GM12878 (cell line): Measurements from ENCODE around the gene ARHGAP27. TPM values are rescaled to one million over a fixed set of nuclear protein-coding genes. Genes with fewer than 3 reads are reported as not detected.

Source experiments
- BCL3 ChIP-seq: IDR thresholded peaks from 2 replicates; pipeline ENCODE4 v1.6.1; 2011; ENCODE audit warnings: borderline replicate concordance, low read depth, mild to moderate bottlenecking, moderate library complexity, low read length; ENCODE audit not compliant: insufficient read depth, poor library complexity, severe bottlenecking
- CBFB ChIP-seq: IDR thresholded peaks from 2 replicates; pipeline ENCODE4 v1.6.1; 2016; ENCODE audit warnings: antibody characterized with exemption, low read depth
- CHD1 ChIP-seq: IDR thresholded peaks from 2 replicates; pipeline ENCODE4 v1.6.1; 2012; ENCODE audit warnings: low read depth, low read length, improper control_type of control experiment
- E4F1 ChIP-seq: fragments of 450-650 bp; IDR thresholded peaks from 2 replicates; pipeline ENCODE4 v1.6.1; 2018; ENCODE audit warnings: borderline replicate concordance, mild to moderate bottlenecking; ENCODE audit not compliant: partially characterized antibody
- EED ChIP-seq: sonication (generic); IDR thresholded peaks from 2 replicates; pipeline ENCODE4 v1.6.1; 2016; ENCODE audit warnings: antibody characterized with exemption, low read depth
- ETV6 ChIP-seq, 2 experiments: fragments of 450-650 bp in 1 of 2; IDR thresholded peaks in 1 of 2; conservative IDR thresholded peaks in 1 of 2; 2 replicates each; pipeline ENCODE4 v1.6.1; 2014; ENCODE audit warnings: antibody characterized with exemption in 1 of 2, borderline replicate concordance in 1 of 2, low read depth in 1 of 2, mild to moderate bottlenecking in 1 of 2, moderate library complexity in 1 of 2
- HDAC2 ChIP-seq: fragments of 200-600 bp; sonication (generic); IDR thresholded peaks from 2 replicates; pipeline ENCODE4 v1.6.1; 2017
- IKZF1 ChIP-seq: fragments of 450-650 bp; conservative IDR thresholded peaks from 2 replicates; pipeline ENCODE4 v1.6.1; 2017; ENCODE audit warnings: antibody characterized with exemption, mild to moderate bottlenecking
- MXI1 ChIP-seq: fragments of 150-350 bp; IDR thresholded peaks from 2 replicates; pipeline ENCODE4 v1.6.1; 2011; ENCODE audit warnings: low read depth, mild to moderate bottlenecking, inconsistent platforms, low read length, improper control_type of control experiment
- RB1 ChIP-seq: fragments of 450-650 bp; formaldehyde crosslinking; IDR thresholded peaks from 2 replicates; pipeline ENCODE4 v1.6.1; 2017; ENCODE audit warnings: mild to moderate bottlenecking, borderline replicate concordance
- SIX5 ChIP-seq: IDR thresholded peaks from 2 replicates; pipeline ENCODE4 v1.6.1; 2011; ENCODE audit warnings: mild to moderate bottlenecking, low read depth, low read length, moderate library complexity; ENCODE audit not compliant: severe bottlenecking
- SMAD5 ChIP-seq: IDR thresholded peaks from 2 replicates; pipeline ENCODE4 v1.6.1; 2016; ENCODE audit warnings: antibody characterized with exemption, low read depth
- SMC3 ChIP-seq: IDR thresholded peaks from 2 replicates; pipeline ENCODE4 v1.6.1; 2011; ENCODE audit warnings: low read length, improper control_type of control experiment, borderline replicate concordance
- TBL1XR1 ChIP-seq: IDR thresholded peaks from 2 replicates; pipeline ENCODE4 v1.6.1; 2012; ENCODE audit warnings: low read depth, low read length, improper control_type of control experiment
- ZBTB4 ChIP-seq: fragments of 450-650 bp; formaldehyde crosslinking; IDR thresholded peaks from 2 replicates; pipeline ENCODE4 v1.4.0; 2022; ENCODE audit warnings: mild to moderate bottlenecking, moderate library complexity
- ZNF24 ChIP-seq: fragments of 450-650 bp; IDR thresholded peaks from 2 replicates; pipeline ENCODE4 v1.6.1; 2017; ENCODE audit warnings: antibody characterized with exemption, mild to moderate bottlenecking
- polyA plus RNA-seq, 11 experiments: library from polyadenylated mRNA; depleted of rRNA in 4 of 11; unstranded in 6 of 11; stranded (reverse) in 5 of 11; fragments of >200 nt; fragmentation: Nextera tagmentation in 4 of 11; fragmentation: Illumina TruSeq in 1 of 11; extraction: Ambion mirVana in 4 of 11; extraction: Trizol in 1 of 11; gene quantifications; 1 replicate in 1 of 11; 2 replicates in 10 of 11; pipeline versions ENCODE4 v1.2.1 to v1.2.3, GENCODE V29; 2011 to 2016; ENCODE audit warnings: inconsistent platforms in 2 of 11, missing spikeins in 2 of 11, low read depth in 1 of 11
- total RNA-seq, 4 experiments: library from RNA; depleted of rRNA in 3 of 4; stranded (reverse); fragments of >200 nt in 3 of 4; fragmentation: Illumina TruSeq in 1 of 4; extraction: Trizol in 1 of 4; gene quantifications; 2 replicates each; pipeline versions ENCODE4 v1.2.1 to v1.2.3, GENCODE V29; 2013 to 2021
- TF ChIP-seq, protein P1 (sequence below): fragments of 450-650 bp; IDR thresholded peaks from 2 replicates; pipeline ENCODE4 v1.6.1; 2016; ENCODE audit warnings: mild to moderate bottlenecking
- TF ChIP-seq, protein P2 (sequence below): IDR thresholded peaks from 2 replicates; pipeline ENCODE4 v1.6.1; 2011; ENCODE audit warnings: mild to moderate bottlenecking, low read depth, low read length, moderate library complexity; ENCODE audit not compliant: insufficient replicate concordance

ARHGAP27 gene
- total and polyA plus RNA-seq, 10 of the 15 experiments (the other 5 are each of a cell fraction or from before 2014, with no cell fraction given) = 0.64 to 45.7 (median 17.7) TPM

- TF ChIP-seq ZNF24 (no peak), CBFB (no peak), BCL3 (no peak), MXI1 (peak; percentile 10; the same call in 1 of the 2 replicates), HDAC2 (no peak), E4F1 (no peak), SMC3 (no peak), IKZF1 (peak; percentile 26), SMAD5 (no peak), SIX5 (no peak), CHD1 (no peak), EED (no peak), RB1 (peak; percentile 28; the same call in 1 of the 2 replicates), ETV6 (conservative IDR thresholded peaks at IDR 0.05 in 1 of 2, IDR thresholded peaks at IDR 0.05 in 1 of 2; ENCODE audit: borderline replicate concordance in 1 of 2, low read depth in 1 of 2) (no peak), TBL1XR1 (no peak), ZBTB4 (no peak)
- TF ChIP-seq, protein P1, sequence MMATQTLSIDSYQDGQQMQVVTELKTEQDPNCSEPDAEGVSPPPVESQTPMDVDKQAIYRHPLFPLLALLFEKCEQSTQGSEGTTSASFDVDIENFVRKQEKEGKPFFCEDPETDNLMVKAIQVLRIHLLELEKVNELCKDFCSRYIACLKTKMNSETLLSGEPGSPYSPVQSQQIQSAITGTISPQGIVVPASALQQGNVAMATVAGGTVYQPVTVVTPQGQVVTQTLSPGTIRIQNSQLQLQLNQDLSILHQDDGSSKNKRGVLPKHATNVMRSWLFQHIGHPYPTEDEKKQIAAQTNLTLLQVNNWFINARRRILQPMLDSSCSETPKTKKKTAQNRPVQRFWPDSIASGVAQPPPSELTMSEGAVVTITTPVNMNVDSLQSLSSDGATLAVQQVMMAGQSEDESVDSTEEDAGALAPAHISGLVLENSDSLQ = no peak
- TF ChIP-seq, protein P2, sequence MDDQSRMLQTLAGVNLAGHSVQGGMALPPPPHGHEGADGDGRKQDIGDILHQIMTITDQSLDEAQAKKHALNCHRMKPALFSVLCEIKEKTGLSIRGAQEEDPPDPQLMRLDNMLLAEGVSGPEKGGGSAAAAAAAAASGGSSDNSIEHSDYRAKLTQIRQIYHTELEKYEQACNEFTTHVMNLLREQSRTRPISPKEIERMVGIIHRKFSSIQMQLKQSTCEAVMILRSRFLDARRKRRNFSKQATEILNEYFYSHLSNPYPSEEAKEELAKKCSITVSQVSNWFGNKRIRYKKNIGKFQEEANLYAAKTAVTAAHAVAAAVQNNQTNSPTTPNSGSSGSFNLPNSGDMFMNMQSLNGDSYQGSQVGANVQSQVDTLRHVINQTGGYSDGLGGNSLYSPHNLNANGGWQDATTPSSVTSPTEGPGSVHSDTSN = peak; percentile 3
Observed at GRCh38 chr17:45430738-45431530, 1.7 kb downstream of the ARHGAP27 start (continued).
